ENCODE measurements around the gene PSMF1. TPM values are rescaled to one million over a fixed set of nuclear protein-coding genes. Genes with fewer than 3 reads are reported as not detected.

Gene PSMF1
- polyA plus RNA-seq, 1 donor from 2014 or later = 236 TPM

DNA sequence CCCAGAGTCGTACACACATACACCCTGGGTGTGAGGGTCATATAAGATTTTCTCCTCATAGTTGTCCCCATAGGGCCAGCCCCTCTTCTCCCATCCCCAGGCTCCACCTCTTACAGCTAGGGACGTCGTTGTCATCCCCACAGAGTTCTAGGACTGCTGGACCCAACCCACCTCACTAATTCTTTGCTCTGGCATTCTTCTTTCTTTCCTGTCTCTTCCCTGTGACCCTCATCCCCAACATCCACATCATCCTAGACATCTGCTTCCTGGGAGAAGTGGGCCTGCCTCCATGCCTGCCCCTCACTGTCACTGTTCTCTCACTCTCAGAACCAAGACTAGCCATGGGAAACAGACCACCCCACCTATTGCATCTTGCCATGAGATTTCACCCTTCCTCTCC lies 1.1 kb downstream of the PSMF1 start:
- Histone ChIP-seq H2AFZ (ENCODE audit: low read depth, low read length) (no peak overlapping the region), H3K4me3 (ENCODE audit: low read length) (peak overlapping the region; percentile 100), H3K36me3 (ENCODE audit: insufficient read depth, low read length) (no peaks in the 10 kb centered on the region), H3K9me3 (ENCODE audit: low read length) (no peaks in the 10 kb centered on the region), H3K27ac (ENCODE audit: low read length) (no peak overlapping the region), H3K79me2 (replicated peaks; ENCODE audit: insufficient read depth, low read length) (peaks cover 55% of the 10 kb centered on the region), H3K4me2 (ENCODE audit: low read length) (peak overlapping the region; percentile 98), H3K9ac (ENCODE audit: low read length) (peak overlapping the region; percentile 91), H3F3A (ENCODE audit: insufficient read depth, low read length, poor library complexity, severe bottlenecking) (no peaks in the 10 kb centered on the region), H3K9me2 (ENCODE audit: insufficient read depth, low read length) (no peaks in the 10 kb centered on the region), H4K20me1 (ENCODE audit: insufficient read depth) (no peaks in the 10 kb centered on the region), H3K27me3 (ENCODE audit: insufficient read depth, low read depth, low read length) (no peaks in the 10 kb centered on the region)
- no peak for TF ChIP-seq MXI1 (conservative IDR thresholded peaks at IDR 0.05; ENCODE audit: poor library complexity, severe bottlenecking)
- no peak for TF ChIP-seq POLR2AphosphoS5 (IDR thresholded peaks at IDR 0.05)
- TF ChIP-seq SMC3 (conservative IDR thresholded peaks at IDR 0.05; ENCODE audit: poor library complexity) = no peak
- TF ChIP-seq, protein P1, sequence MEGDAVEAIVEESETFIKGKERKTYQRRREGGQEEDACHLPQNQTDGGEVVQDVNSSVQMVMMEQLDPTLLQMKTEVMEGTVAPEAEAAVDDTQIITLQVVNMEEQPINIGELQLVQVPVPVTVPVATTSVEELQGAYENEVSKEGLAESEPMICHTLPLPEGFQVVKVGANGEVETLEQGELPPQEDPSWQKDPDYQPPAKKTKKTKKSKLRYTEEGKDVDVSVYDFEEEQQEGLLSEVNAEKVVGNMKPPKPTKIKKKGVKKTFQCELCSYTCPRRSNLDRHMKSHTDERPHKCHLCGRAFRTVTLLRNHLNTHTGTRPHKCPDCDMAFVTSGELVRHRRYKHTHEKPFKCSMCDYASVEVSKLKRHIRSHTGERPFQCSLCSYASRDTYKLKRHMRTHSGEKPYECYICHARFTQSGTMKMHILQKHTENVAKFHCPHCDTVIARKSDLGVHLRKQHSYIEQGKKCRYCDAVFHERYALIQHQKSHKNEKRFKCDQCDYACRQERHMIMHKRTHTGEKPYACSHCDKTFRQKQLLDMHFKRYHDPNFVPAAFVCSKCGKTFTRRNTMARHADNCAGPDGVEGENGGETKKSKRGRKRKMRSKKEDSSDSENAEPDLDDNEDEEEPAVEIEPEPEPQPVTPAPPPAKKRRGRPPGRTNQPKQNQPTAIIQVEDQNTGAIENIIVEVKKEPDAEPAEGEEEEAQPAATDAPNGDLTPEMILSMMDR (IDR thresholded peaks at IDR 0.05; ENCODE audit: poor library complexity, severe bottlenecking) = no peak
- TF ChIP-seq, protein P2, sequence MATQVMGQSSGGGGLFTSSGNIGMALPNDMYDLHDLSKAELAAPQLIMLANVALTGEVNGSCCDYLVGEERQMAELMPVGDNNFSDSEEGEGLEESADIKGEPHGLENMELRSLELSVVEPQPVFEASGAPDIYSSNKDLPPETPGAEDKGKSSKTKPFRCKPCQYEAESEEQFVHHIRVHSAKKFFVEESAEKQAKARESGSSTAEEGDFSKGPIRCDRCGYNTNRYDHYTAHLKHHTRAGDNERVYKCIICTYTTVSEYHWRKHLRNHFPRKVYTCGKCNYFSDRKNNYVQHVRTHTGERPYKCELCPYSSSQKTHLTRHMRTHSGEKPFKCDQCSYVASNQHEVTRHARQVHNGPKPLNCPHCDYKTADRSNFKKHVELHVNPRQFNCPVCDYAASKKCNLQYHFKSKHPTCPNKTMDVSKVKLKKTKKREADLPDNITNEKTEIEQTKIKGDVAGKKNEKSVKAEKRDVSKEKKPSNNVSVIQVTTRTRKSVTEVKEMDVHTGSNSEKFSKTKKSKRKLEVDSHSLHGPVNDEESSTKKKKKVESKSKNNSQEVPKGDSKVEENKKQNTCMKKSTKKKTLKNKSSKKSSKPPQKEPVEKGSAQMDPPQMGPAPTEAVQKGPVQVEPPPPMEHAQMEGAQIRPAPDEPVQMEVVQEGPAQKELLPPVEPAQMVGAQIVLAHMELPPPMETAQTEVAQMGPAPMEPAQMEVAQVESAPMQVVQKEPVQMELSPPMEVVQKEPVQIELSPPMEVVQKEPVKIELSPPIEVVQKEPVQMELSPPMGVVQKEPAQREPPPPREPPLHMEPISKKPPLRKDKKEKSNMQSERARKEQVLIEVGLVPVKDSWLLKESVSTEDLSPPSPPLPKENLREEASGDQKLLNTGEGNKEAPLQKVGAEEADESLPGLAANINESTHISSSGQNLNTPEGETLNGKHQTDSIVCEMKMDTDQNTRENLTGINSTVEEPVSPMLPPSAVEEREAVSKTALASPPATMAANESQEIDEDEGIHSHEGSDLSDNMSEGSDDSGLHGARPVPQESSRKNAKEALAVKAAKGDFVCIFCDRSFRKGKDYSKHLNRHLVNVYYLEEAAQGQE (IDR thresholded peaks at IDR 0.05; ENCODE audit: borderline replicate concordance) = no peak
- TF ChIP-seq TAF1 (IDR thresholded peaks at IDR 0.05; ENCODE audit: low read depth) = no peak
- no peak for TF ChIP-seq EP300 (conservative IDR thresholded peaks at IDR 0.05; ENCODE audit: poor library complexity, severe bottlenecking)
- no peak for TF ChIP-seq RAD21 (conservative IDR thresholded peaks at IDR 0.05)
- no peak for TF ChIP-seq EZH2 (IDR thresholded peaks at IDR 0.05; ENCODE audit: borderline replicate concordance, insufficient read depth, low read length, poor library complexity, severe bottlenecking)

DNA sequence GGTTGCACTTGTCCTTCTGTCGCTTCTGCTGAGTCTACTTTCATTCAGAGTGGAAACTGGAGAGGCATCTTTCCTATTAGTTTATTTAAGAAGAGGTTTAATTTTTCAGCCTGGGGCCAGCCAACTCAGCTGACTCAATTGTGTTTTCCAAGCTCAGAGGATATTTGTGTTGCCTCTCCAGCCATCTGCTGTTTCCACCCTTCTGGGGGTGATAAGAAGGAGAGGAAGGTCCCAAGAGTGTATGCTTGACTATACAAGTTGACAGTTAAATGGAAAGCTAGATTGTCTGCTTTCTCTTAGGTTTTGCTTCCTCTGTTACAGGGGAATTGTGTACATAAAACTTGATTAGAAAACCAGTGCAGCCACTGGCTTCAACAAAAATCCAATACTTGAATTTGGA lies 3.0 kb downstream of the PSMF1 start:
- peak overlapping the region; percentile 100 for H3K4me3 ChIP-seq (ENCODE audit: low read length)
- no peak overlapping the region for H2AFZ ChIP-seq (ENCODE audit: low read depth, low read length)
- H3K9me2 ChIP-seq (ENCODE audit: insufficient read depth, low read length) = no peaks in the 10 kb centered on the region
- no peak overlapping the region for H3K9ac ChIP-seq (ENCODE audit: low read length)
- no peaks in the 10 kb centered on the region for H4K20me1 ChIP-seq (ENCODE audit: insufficient read depth)
- TF ChIP-seq MXI1 (conservative IDR thresholded peaks at IDR 0.05; ENCODE audit: poor library complexity, severe bottlenecking) (no peak), EZH2 (IDR thresholded peaks at IDR 0.05; ENCODE audit: borderline replicate concordance, insufficient read depth, low read length, poor library complexity, severe bottlenecking) (no peak), SMC3 (conservative IDR thresholded peaks at IDR 0.05; ENCODE audit: poor library complexity) (no peak), RAD21 (conservative IDR thresholded peaks at IDR 0.05) (no peak), TAF1 (IDR thresholded peaks at IDR 0.05; ENCODE audit: low read depth) (no peak)
- TF ChIP-seq, protein P2 (IDR thresholded peaks at IDR 0.05; ENCODE audit: borderline replicate concordance) = no peak
- TF ChIP-seq, protein P1 (IDR thresholded peaks at IDR 0.05; ENCODE audit: poor library complexity, severe bottlenecking) = no peak
- no peaks in the 10 kb centered on the region for H3K27me3 ChIP-seq (ENCODE audit: insufficient read depth, low read depth, low read length)
- H3K4me2 ChIP-seq (ENCODE audit: low read length) = no peak overlapping the region
- H3K9me3 ChIP-seq (ENCODE audit: low read length) = no peaks in the 10 kb centered on the region
- peaks cover 58% of the 10 kb centered on the region for H3K79me2 ChIP-seq (replicated peaks; ENCODE audit: insufficient read depth, low read length)
- H3K27ac ChIP-seq (ENCODE audit: low read length) = no peak overlapping the region
- no peaks in the 10 kb centered on the region for H3F3A ChIP-seq (ENCODE audit: insufficient read depth, low read length, poor library complexity, severe bottlenecking)
- H3K36me3 ChIP-seq (ENCODE audit: insufficient read depth, low read length) = no peaks in the 10 kb centered on the region
